Measurements from ENCODE around the gene PAK1.

DNA sequence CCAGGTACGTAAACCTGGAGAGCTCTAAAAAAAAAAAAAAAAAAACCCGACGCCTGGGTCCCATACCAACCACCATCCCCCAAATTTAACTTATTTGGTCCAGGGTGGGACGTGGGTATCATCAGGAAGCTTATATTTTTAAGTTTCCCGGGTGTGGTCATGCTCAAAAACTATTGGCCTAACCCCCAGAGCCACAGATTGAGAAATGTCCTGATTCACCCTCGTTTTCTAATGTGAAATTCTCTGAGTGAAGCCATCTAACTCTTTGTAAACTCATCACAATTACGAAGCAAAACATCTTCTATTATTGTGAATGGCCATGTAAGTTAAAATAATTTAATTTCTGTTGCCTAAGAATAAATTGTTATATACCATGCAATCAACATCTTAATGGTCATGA lies 29.6 kb downstream of the PAK1 start:
- TF ChIP-seq SP1 (IDR thresholded peaks at IDR 0.05) (no peak), TARDBP (IDR thresholded peaks at IDR 0.05) (no peak), FOXK2 (IDR thresholded peaks at IDR 0.05) (no peak), L3MBTL2 (conservative IDR thresholded peaks at IDR 0.05) (no peak), ZNF384 (IDR thresholded peaks at IDR 0.05) (no peak), CTBP1 (IDR thresholded peaks at IDR 0.05; ENCODE audit: borderline replicate concordance) (no peak), FOXA1 (IDR thresholded peaks at IDR 0.05) (no peak), ELF4 (IDR thresholded peaks at IDR 0.05) (no peak), BHLHE40 (IDR thresholded peaks at IDR 0.05; ENCODE audit: borderline replicate concordance) (no peak), HDGF (IDR thresholded peaks at IDR 0.05; ENCODE audit: borderline replicate concordance) (no peak), FOXM1 (IDR thresholded peaks at IDR 0.05; ENCODE audit: borderline replicate concordance) (no peak)

Measured in HEK293T (cell line).